ENCODE measurements around the gene ENPP1.

ENPP1 gene

DNA sequence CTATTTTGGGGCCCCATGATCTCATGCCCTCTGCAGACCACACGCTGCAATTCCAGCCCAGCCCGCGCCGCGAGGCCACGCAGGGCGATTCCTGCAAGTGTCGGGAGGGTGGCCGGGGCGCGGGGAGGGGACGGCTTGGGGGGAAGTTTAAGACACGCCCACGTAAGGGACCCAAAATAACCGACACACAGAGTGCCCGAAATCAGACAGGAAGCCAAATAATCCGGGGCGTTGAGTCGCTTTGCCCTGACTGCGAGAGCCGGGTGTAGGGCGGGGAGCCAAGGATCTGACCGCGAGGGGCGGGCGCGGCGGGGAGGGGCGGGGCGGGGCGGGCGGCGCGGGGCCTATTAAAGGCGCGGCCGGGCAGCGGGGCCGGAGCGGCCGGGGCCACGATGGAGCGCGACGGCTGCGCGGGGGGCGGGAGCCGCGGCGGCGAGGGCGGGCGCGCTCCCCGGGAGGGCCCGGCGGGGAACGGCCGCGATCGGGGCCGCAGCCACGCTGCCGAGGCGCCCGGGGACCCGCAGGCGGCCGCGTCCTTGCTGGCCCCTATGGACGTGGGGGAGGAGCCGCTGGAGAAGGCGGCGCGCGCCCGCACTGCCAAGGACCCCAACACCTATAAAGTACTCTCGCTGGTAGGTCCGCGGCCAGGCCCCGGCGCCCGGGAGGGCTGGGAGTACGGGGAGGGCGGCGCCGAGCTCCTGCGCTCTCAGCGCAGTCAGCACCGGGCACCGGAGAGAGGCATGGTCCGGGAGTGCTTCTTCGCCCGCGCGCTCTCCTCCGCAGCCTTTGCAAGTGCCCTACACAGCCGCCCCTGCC is at the start of gene ENPP1:
TSS of gene ENPP1 (plus strand) at position 377 of the 816 bp plus-strand sequence. CDS start at position 393, 16 bp downstream.
- intact Hi-C loops (cut with DNase I): no loop called here
- DNase-seq: peak; percentile 37 to 90 (median 78)

DNA sequence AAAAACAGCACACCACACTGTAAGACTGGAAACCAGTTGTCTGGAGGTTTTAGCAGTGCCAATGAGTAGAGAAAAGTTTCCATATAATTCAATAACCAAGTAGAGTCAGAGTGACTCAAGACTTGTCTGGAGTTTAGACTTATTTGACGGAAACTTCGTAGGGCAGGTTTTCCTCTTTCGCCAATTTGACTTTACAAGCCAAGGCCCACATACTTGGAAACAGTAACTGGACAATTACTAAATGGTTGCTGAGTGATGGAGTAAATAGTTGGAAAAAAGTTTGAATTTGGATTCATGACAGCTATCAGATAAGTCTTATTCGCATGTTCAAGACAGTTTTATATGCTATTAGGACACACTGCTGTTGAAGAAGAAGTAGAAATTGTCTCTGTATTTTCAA is 48.9 kb upstream of the ENPP1 start:
- intact Hi-C loops (cut with DNase I): no loop called here
- DNase-seq: no peak

DNA sequence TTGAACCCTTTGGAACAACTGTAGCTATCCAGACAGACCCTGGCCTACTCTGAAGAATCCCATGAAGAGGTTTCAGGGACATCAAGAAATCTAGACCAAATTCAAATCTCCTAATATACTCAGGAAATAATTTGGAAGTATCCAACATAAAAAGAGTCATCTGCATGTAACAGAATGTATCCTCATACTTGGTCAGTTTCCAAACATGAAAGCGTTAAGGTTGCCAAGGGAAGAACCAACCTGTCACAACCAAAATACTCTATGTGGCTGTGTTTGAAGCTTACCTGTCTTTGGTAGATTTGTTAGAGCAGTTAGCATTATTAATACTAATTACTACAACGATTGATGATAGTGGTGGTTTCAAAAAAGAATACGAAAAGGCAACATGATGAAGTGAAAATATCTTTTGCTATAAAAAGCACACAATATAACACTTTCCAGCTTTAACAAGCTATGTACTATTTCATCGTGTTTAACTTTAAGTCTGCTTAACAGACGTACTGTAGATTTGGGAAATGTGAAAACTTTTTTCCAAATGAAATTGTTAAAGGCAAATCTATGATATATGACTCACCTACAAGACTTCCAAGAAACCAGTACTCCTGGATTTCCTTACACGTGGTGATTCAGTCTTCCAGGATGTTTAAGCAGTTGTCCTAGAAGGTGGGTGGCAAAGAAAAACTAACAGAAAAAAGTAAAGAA is 46.6 kb upstream of the ENPP1 start:
- no peak for DNase-seq
- intact Hi-C loops (cut with DNase I): no loop called here

DNA sequence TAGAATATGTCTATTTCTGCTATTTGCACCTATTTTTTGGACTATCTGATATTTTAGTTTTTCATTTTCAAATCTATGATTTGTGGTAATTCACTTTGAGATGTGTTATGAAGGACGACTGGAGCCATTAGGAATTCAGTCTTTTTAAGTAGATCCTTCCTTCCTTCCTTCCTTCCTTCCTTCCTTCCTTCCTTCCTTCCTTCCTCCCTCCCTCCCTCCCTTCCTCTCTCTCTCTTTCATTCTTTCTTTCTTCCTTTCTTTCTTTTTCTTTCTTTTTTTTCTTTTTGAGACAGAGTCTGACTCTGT is 46.1 kb upstream of the ENPP1 start:
- intact Hi-C loops (cut with DNase I): no loop called here
- no peak for DNase-seq

DNA sequence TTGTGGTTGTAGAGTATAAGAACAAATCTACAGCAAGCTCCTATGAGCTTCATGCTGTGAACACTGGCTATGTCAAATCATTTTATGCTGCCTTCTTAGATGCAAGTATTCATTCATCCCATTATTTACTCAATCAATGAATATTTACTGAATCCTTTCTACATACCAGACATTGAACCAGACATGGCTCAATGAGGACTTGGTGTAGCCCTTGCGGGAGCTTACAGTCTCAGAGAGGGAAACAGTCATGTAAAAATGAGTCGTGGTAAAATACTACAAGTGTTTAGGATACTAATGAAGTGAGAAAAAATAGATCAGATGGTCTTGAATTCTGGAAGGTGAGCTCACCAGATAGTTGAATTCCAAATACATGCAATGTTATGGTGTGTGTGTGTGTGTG is 44.8 kb upstream of the ENPP1 start:
- intact Hi-C loops (cut with DNase I): no loop called here
- no peak for DNase-seq

DNA sequence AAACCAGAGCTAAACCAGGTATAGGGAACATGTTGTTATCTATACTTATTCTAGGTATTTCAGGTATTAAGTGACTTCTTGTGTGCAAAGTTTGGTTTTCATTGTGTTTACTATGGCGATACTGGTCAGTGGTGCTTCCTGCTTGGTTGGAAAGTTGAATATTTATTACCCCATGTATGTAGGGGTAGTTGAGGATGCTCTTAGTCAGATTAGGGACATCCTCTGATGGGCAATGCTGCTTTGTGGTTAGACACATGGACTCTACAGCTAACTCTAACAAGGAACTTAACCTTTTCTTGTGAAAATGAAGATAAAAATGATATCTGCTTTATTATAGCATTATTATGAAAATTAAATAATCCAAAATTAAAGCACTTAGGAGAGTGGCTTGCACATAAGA is 44.1 kb upstream of the ENPP1 start:
- intact Hi-C loops (cut with DNase I): no loop called here
- no peak for DNase-seq

DNA sequence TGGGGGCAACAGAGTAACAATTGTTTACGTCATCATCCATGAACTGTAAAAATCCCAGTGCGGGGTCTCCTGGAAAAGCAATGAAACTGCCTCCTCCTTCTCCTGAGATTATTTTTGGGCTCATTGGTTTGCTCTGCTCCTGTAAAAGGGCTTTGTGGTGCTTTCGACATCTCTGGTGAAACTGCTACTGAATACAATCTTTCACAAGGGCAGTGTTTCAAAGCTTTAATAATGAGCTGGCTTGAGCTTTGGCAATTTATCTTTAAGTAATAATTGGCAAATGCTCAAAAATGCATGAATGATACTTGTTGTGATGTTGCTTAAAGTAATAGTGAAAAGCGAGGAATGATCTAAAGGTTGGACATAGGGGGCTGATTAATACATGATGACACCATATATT is 43.5 kb upstream of the ENPP1 start:
- no peak for DNase-seq
- intact Hi-C loops (cut with DNase I): no loop called here

DNA sequence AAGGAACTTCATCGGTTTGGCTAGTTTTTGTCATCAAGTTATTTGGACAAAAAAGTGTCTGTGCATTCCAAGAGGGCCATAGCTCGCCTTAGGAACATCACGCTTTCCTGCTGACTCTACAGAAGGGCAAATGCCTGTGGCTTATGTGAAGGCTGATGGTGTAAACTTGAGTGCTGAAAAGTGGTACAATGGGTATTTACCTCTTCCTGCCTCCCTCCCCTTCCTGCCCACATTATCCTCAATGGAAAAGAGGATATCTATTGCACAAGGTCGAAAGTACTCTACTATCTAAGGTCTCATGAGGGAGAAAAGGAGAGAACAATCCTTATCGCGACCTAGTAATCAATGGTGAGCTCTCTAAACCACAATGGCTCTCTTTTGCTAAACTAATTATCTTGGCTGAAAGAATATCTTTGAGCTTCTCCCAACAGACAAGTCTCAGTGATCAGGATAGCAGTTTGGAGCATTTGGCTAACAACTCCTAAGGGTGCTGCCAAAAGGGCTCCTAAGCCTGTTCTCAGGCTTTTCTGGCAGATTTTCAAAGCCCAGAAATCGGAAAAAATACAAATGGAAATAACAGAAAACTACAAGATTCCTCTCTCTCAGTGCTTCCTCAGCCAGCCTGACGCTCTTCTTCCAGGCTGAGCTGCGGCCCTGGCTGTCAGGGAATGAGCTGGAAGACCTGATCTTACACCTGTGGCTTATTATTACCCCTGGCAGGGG is 42.6 kb upstream of the ENPP1 start:
- DNase-seq: no peak
- intact Hi-C loops (cut with DNase I): no loop called here

DNA sequence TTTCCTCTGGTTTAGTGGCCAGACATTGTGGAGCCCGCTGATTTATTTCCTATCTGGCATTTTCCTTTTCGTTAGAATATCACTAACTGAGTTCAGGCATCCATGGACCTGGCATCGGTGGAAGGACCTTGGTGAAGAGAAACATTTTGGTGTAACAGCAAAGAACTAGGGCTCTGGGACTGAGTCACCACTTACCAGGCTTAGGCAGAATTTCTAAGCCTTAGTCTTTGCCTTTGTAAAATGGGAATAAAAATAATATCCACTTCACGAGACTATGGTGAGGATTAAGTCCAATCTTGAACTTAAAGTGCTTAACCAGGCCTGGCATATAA is 42.0 kb upstream of the ENPP1 start:
- DNase-seq: no peak
- intact Hi-C loops (cut with DNase I): no loop called here

DNA sequence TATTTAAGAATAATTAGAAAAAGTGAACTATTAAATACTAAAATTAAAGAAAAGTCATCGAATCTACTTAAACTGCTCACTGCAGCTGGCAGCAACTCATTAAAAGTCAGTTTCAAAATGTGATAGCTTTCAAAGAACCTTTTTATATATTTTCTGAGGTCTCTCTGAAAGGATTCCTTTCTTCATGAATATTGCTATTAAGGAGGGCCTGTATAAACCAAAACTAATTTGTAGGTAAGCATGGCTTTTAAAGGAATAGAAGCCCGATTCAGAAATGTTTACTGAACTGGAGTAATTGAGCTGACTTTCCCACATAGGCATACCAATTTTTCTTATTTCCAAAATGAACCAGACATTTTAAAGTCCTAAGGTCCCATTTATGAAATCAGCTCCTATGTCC is 41.2 kb upstream of the ENPP1 start:
- DNase-seq: no peak
- intact Hi-C loops (cut with DNase I): no loop called here

DNA sequence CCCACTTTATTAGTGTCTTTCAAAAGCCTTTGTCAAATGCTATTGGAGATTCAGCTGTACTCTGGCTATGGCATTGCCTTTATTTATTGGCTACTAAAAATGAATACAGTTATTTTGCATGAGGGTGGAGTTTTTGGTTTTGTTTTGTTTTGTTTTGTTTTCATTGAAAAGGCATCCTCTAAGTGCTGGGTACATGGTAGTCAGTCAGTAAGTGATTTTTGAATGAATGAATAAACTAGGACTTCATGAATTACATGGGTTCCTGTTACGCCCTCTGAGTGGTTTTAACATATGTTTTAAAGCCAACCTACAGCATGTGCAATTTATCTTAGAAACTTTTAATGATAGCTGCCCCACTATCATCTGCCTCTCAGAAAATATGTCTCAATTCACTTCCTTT is 38.9 kb upstream of the ENPP1 start:
- intact Hi-C loops (cut with DNase I): no loop called here
- no peak for DNase-seq

DNA sequence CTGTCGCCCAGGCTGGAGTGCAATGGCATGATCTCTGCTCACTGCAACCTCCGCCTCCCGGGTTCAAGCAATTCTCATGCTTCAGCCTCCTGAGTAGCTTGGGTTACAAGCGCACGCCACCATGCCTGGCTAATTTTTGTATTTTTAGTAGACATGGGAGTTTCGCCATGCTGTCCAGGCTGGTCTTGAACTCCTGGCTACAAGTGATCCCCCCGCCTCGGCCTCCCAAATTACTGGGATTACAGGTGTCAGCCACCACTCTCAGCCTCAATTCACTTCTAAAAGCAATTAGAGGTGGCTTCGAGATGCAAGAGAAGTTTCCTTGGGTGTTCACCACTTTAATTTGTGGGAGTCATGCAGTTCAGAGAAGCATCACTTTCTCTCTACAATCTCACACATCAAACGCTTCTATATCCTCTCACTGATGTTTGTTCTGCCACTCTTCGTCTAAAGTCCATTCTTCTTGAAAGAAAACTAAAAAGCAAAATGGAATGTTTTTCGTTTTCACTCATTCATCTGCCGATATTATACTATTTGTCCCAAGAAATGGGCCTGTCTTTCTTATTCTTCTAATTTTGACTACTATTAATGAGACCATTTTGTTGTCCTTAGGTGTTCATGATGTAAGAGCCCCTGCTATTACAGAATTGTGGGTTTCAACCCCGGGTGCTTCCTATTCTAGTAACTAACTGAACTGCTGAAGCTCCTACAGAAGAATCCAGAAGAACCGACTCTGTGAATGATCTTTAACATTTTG is 38.3 kb upstream of the ENPP1 start:
- intact Hi-C loops (cut with DNase I): no loop called here
- no peak for DNase-seq

DNA sequence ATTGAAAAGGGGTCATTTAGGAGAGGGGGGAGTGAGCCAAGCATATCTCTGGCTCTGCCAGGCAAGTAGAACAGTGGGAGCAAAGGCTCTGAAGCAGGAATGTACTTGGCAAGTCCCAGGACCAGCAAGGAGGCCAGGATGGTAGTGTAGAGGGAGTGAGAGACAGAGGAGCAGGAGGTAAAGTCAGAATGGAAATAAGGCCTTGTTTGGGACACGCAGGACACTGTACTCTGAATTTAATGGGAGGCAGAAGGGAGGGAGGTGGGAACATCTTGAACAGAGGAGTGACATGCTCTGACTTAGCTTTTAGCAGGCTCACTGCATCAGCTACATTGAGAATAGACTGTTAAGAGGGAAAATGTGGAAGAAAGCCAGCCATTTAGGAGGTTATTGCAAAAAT is 37.0 kb upstream of the ENPP1 start:
- DNase-seq: no peak
- intact Hi-C loops (cut with DNase I): no loop called here

DNA sequence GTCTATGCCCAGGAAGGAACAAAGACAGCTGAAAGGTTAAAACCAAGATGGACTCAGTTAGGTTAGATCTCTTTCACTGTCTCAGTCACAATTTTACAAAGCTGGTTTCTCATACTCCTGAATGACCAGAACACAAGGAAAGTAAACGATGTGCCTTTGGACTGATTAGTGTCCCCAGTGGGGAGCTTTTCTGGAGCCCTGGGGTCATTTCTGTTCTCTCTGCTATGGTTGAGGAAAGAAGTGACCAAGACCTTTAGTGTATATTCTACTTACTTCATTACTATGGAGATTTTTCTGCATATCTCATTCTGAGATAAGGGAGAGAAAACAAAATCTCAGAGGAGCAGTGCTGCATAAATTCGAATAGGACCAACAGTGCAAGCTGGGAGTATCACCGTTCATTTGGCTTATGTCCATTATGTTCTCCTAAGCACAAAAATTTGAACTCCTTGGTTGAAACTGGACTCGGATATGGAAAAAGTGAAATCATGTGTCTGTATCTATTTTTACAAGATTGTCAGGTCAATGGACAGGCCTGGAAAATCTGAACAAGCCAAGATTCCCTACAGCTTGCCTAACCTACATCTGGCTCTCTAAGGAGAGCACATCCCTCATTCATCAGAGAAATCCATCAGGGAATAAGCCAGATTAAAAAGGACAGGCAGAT is 34.4 kb upstream of the ENPP1 start:
- intact Hi-C loops (cut with DNase I): no loop called here
- no peak for DNase-seq

DNA sequence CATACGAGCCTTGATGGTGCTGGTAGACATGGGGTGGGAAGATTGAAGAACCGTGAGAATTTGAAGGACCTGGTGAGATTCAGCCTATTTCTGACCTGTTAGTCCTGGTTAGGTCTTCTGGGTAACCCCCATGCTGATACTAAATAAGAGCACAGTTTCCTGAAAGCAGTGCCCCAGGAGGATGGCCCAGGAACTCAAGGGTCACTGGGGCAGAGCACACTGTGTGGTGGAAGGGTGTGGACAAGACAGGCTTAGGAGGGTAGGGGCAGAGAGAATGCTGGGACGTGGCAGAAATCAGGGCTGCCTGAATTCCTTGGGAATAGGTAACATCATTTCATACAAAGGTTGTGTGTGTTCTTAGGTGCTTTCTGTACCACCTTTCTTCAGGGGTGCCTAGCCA is 31.9 kb upstream of the ENPP1 start:
- DNase-seq: no peak
- intact Hi-C loops (cut with DNase I): no loop called here

DNA sequence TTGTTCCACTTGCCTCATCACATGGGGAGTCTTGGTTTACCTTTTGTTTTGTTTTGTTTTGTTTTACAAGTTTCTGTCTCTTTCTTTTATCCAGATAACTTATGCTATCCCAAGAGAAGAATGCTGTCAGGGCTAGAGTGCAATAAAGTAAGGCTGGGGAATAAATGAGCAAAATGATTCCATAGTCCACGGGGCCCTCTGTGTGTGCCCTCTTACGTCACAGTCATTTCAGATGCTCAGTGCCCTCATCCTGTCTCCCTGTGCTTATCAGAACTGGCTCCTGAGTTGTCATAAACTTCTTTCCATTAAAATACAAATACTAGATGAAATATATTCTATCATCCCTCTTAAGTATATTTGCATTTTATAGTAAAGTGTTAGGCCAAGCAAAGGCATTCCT is 30.8 kb upstream of the ENPP1 start:
- no peak for DNase-seq
- intact Hi-C loops (cut with DNase I): no loop called here

DNA sequence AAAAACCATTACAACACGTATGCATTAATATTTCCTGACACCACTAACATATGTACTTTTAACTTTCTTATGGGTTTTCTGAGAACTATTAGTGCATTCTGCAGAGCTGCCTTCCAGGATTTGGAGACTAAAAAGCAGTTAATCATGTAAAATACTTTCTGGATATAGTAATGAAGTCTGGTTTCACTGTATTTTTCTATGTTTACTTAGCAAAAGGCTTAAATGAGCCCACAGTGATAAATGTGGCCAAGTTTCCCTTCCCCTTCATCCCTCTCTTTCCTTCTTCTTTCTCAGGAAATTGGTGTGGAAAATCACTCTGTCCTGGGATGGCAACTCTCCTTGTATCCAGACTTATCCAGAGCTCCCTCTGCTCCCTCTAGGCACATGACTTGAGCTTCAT is 29.7 kb upstream of the ENPP1 start:
- no peak for DNase-seq

DNA sequence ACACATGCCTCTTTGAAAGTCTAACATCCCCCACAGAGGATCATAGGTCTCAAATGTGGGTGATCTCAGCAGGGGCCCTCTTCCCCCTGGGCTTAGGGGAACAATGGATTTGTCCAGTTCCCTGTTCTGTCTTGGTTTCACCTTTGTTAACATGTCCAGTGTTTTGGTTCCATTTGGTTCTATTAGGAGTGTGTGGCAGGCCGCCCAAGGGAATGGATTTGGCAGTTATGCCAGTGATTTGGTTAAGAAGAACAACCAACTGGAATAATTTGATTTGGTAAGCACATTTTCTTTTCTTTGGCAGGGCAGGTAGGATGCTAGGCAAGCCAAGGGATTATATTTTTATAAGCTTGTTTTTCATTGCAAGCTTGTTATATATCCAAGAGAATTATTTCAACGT is 28.5 kb upstream of the ENPP1 start:
- no peak for DNase-seq
- intact Hi-C loops (cut with DNase I): no loop called here

More for the DNA sequence above, 29.7 kb upstream of the ENPP1 start:
- intact Hi-C loops (cut with DNase I): no loop called here

DNA sequence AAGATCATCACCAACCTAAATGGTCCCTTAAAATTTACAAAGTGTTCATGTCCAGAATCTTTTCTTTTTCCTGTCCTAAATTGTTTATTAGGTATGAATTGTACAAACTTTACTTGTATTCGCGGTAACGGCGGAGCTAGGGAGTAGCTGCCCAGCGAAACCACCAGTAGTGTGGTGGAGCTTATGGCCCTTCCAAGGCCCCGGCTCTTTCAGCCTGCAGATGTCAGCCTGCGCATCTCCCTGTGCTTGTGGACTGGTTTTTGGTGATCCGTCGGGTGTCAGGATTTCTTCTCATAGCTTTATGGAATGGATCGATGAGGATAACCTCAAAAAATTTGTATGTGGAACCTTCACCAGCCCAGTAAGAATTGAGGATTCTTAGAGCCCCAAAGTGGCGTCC is 27.2 kb upstream of the ENPP1 start:
- intact Hi-C loops (cut with DNase I): no loop called here
- DNase-seq: no peak

All from head of caudate nucleus (tissue), 42 donors.